H1 (cell line): ENCODE results near the gene CCPG1. TPM values are rescaled to one million over a fixed set of nuclear protein-coding genes. Genes with fewer than 3 reads are reported as not detected.

Experiments used
- CTCF ChIA-PET: fragments of 300-600 bp; sonication (Branson Sonifier 250); formaldehyde crosslinking; loops from one replicate; lab custom pipeline; 2021; ENCODE audit not compliant: partially characterized antibody; lab: Charles Lee
- POLR2A ChIA-PET: fragments of 300-600 bp; sonication (Branson Sonifier 250); formaldehyde crosslinking; loops from one replicate; lab custom pipeline; 2021; ENCODE audit warnings: inconsistent platforms; ENCODE audit not compliant: partially characterized antibody; lab: Charles Lee
- DNase-seq, 2 experiments: peaks; one replicate each; pipeline versions ENCODE4 v3.0.0 to v3.0.0-alpha.2; 2010 to 2022; ENCODE audit warnings: low spot score in 2 of 2, low read depth in 1 of 2, mixed read lengths in 1 of 2
- FAIRE-seq: peaks from 2 replicates; lab custom pipeline; 2011; peaks lifted over from hg19 to GRCh38; lab: Jason Lieb, UNC
- H2AFZ ChIP-seq: 2 replicates; pipeline ENCODE4 v1.8.1; 2012; ENCODE audit warnings: low read length, inconsistent platforms
- H2AK5ac ChIP-seq: 2 replicates; pipeline ENCODE4 v1.6.1; 2013; ENCODE audit warnings: low read depth, low read length
- H2BK120ac ChIP-seq: replicated peaks from 2 replicates; pipeline ENCODE3; 2013; ENCODE audit warnings: low read depth, low read length, inconsistent platforms
- H2BK12ac ChIP-seq: 2 replicates; pipeline ENCODE4 v1.6.1; 2013; ENCODE audit warnings: low read depth, low read length
- H2BK15ac ChIP-seq: 2 replicates; pipeline ENCODE4 v1.6.1; 2013; ENCODE audit warnings: low read length
- H2BK20ac ChIP-seq: 2 replicates; pipeline ENCODE4 v1.6.1; 2013; ENCODE audit warnings: low read length
- H2BK5ac ChIP-seq: 2 replicates; pipeline ENCODE4 v1.6.1; 2013; ENCODE audit warnings: low read depth, low read length
- H3K14ac ChIP-seq: 2 replicates; pipeline ENCODE4 v1.6.1; 2013; ENCODE audit warnings: inconsistent platforms; ENCODE audit not compliant: insufficient read length
- H3K18ac ChIP-seq: 2 replicates; pipeline ENCODE4 v1.6.1; 2013; ENCODE audit warnings: low read length; ENCODE audit errors: extremely low read depth
- H3K23ac ChIP-seq: 2 replicates; pipeline ENCODE4 v1.6.1; 2013; ENCODE audit warnings: inconsistent platforms; ENCODE audit not compliant: insufficient read length
- H3K23me2 ChIP-seq: 2 replicates; pipeline ENCODE4 v1.6.1; 2013; ENCODE audit warnings: low read depth, low read length
- H3K27ac ChIP-seq: 2 replicates; pipeline ENCODE4 v1.6.1; 2011; ENCODE audit warnings: low read depth, low read length, inconsistent platforms
- H3K27me3 ChIP-seq, 4 experiments: replicated peaks in 1 of 4; 1 replicate in 1 of 4; 2 replicates in 3 of 4; pipeline versions ENCODE4 v1.6.1 to v1.8.1; 2011 to 2013; ENCODE audit warnings: low read length in 3 of 4, mild to moderate bottlenecking in 3 of 4, inconsistent platforms in 2 of 4, mixed read lengths in 2 of 4, moderate library complexity in 1 of 4; ENCODE audit not compliant: control insufficient read depth in 3 of 4, insufficient read depth in 3 of 4; ENCODE audit errors: extremely low read depth in 1 of 4
- H3K36me3 ChIP-seq, 4 experiments: 2 replicates each; pipeline versions ENCODE4 v1.6.1 to v1.8.1; 2011 to 2013; ENCODE audit warnings: mild to moderate bottlenecking in 4 of 4, low read length in 3 of 4, moderate library complexity in 2 of 4, control low read depth in 1 of 4, inconsistent platforms in 1 of 4; ENCODE audit not compliant: insufficient read depth in 4 of 4, control insufficient read depth in 2 of 4
- H3K4ac ChIP-seq: replicated peaks from 2 replicates; pipeline ENCODE3; 2013; ENCODE audit warnings: low read length, low read depth, mixed read lengths, inconsistent platforms; ENCODE audit not compliant: insufficient read length
- H3K4me1 ChIP-seq, 4 experiments: replicated peaks in 1 of 4; 1 replicate in 1 of 4; 2 replicates in 3 of 4; pipeline versions ENCODE4 v1.6.1 to v1.8.1; 2011 to 2013; ENCODE audit warnings: low read length in 3 of 4, inconsistent platforms in 2 of 4, mixed read lengths in 1 of 4; ENCODE audit not compliant: insufficient read depth in 4 of 4, control insufficient read depth in 3 of 4
- H3K4me2 ChIP-seq, 2 experiments: 2 replicates each; pipeline versions ENCODE4 v1.6.1 to v1.8.1; 2011 to 2013; ENCODE audit warnings: low read depth in 2 of 2, low read length in 2 of 2, control low read depth in 1 of 2, inconsistent platforms in 1 of 2, mild to moderate bottlenecking in 1 of 2; ENCODE audit not compliant: insufficient read depth in 1 of 2
- H3K4me3 ChIP-seq, 4 experiments: fragments of 200-600, 300-600 bp in 1 of 4; sonication (generic), shearing (Covaris generic), sonication (Bioruptor Twin) in 1 of 4; 2 replicates each; pipeline versions ENCODE4 v1.5.1 to v1.8.1; 2011 to 2016; ENCODE audit warnings: low read length in 4 of 4, low read depth in 3 of 4, control low read depth in 2 of 4, inconsistent platforms in 2 of 4, mild to moderate bottlenecking in 2 of 4, mixed read lengths in 1 of 4, moderate library complexity in 1 of 4; ENCODE audit not compliant: insufficient read depth in 2 of 4; ENCODE audit errors: extremely low read depth in 1 of 4
- H3K56ac ChIP-seq: replicated peaks from 2 replicates; pipeline ENCODE3; 2013; ENCODE audit warnings: low read depth, mild to moderate bottlenecking, mixed read lengths, low read length, inconsistent platforms; ENCODE audit not compliant: insufficient read length
- H3K79me1 ChIP-seq: 2 replicates; pipeline ENCODE4 v1.6.1; 2013; ENCODE audit warnings: low read depth, low read length, control low read depth
- H3K79me2 ChIP-seq, 2 experiments: 2 replicates each; pipeline versions ENCODE4 v1.6.1 to v1.8.1; 2012 to 2013; ENCODE audit warnings: low read length in 2 of 2, mild to moderate bottlenecking in 2 of 2, inconsistent platforms in 1 of 2; ENCODE audit not compliant: insufficient read depth in 2 of 2, control insufficient read depth in 1 of 2
- H3K9ac ChIP-seq, 4 experiments: replicated peaks in 1 of 4; 1 replicate in 1 of 4; 2 replicates in 3 of 4; pipeline versions ENCODE4 v1.6.1 to v1.8.1; 2011 to 2013; ENCODE audit warnings: low read depth in 3 of 4, low read length in 3 of 4, control low read depth in 2 of 4, mild to moderate bottlenecking in 2 of 4, moderate library complexity in 2 of 4, inconsistent platforms in 1 of 4; ENCODE audit errors: extremely low read depth in 1 of 4
- H3K9me3 ChIP-seq, 2 experiments: 2 replicates each; pipeline versions ENCODE4 v1.6.1 to v1.8.1; 2012 to 2013; ENCODE audit warnings: mild to moderate bottlenecking in 2 of 2, moderate library complexity in 2 of 2, control low read depth in 1 of 2, inconsistent platforms in 1 of 2, low read depth in 1 of 2, low read length in 1 of 2, mixed read lengths in 1 of 2; ENCODE audit not compliant: insufficient read depth in 2 of 2
- H4K20me1 ChIP-seq, 2 experiments: replicated peaks in 1 of 2; 2 replicates each; pipeline versions ENCODE3 to v1.8.1; 2011 to 2013; ENCODE audit warnings: inconsistent platforms in 2 of 2, low read length in 2 of 2, mild to moderate bottlenecking in 1 of 2; ENCODE audit not compliant: insufficient read depth in 2 of 2, control insufficient read depth in 1 of 2
- H4K5ac ChIP-seq: 2 replicates; pipeline ENCODE4 v1.6.1; 2013; ENCODE audit warnings: low read length, low read depth, mixed read lengths, inconsistent platforms; ENCODE audit not compliant: insufficient read length
- H4K8ac ChIP-seq: 2 replicates; pipeline ENCODE4 v1.8.0; 2013; ENCODE audit warnings: mild to moderate bottlenecking, moderate library complexity, low read length, inconsistent platforms; ENCODE audit not compliant: insufficient read depth; ENCODE audit errors: extremely low read depth
- H4K91ac ChIP-seq: replicated peaks from 2 replicates; pipeline ENCODE3; 2013; ENCODE audit warnings: low read length, mixed read lengths, inconsistent platforms; ENCODE audit not compliant: insufficient read length
- BRCA1 ChIP-seq: IDR thresholded peaks from 2 replicates; pipeline ENCODE4 v1.6.1; 2012; ENCODE audit warnings: low read depth, low read length, improper control_type of control experiment
- CEBPB ChIP-seq: IDR thresholded peaks from 2 replicates; pipeline ENCODE4 v1.6.1; 2012; ENCODE audit warnings: low read depth, low read length
- EGR1 ChIP-seq: IDR thresholded peaks from 2 replicates; pipeline ENCODE4 v1.6.1; 2011; ENCODE audit warnings: low read depth, low read length, borderline replicate concordance
- FOSL1 ChIP-seq: IDR thresholded peaks from 2 replicates; pipeline ENCODE4 v1.6.1; 2011; ENCODE audit warnings: mild to moderate bottlenecking, low read depth, low read length, moderate library complexity; ENCODE audit not compliant: insufficient read depth
- HDAC2 ChIP-seq, 2 experiments: fragments of 300-600 bp in 1 of 2; sonication (generic) in 1 of 2; IDR thresholded peaks; 2 replicates each; pipeline ENCODE4 v1.6.1; 2011 to 2012; ENCODE audit warnings: low read depth in 2 of 2, low read length in 2 of 2, mild to moderate bottlenecking in 2 of 2, moderate library complexity in 2 of 2, borderline replicate concordance in 1 of 2, inconsistent platforms in 1 of 2
- JUND ChIP-seq: IDR thresholded peaks from 2 replicates; pipeline ENCODE4 v1.6.1; 2011; ENCODE audit warnings: mild to moderate bottlenecking, improper control_type of control experiment, low read length
- KDM4A ChIP-seq: IDR thresholded peaks from one replicate; pipeline ENCODE4 v1.7.1; 2012; ENCODE audit warnings: low read depth, mild to moderate bottlenecking, moderate library complexity, low read length, inconsistent platforms; ENCODE audit not compliant: severe bottlenecking
- SAP30 ChIP-seq: fragments of 300-600 bp; sonication (generic); IDR thresholded peaks from 2 replicates; pipeline ENCODE4 v1.7.1; 2012; ENCODE audit warnings: low read length, moderate library complexity, mild to moderate bottlenecking, inconsistent platforms; ENCODE audit not compliant: insufficient read depth, insufficient replicate concordance
- SP2 ChIP-seq: IDR thresholded peaks from 2 replicates; pipeline ENCODE4 v1.6.1; 2012; ENCODE audit warnings: mild to moderate bottlenecking, low read length, inconsistent platforms
- TAF1 ChIP-seq: IDR thresholded peaks from 2 replicates; pipeline ENCODE4 v1.6.1; 2011; ENCODE audit warnings: mild to moderate bottlenecking, low read depth, low read length
- ZNF274 ChIP-seq: IDR thresholded peaks from 2 replicates; pipeline ENCODE4 v1.7.0; 2012; ENCODE audit warnings: low read length, borderline replicate concordance; ENCODE audit errors: extremely low read depth
- WGBS, 2 experiments: shearing (Covaris generic) in 1 of 2; methylation state at CpG; one replicate each; pipeline versions ENCODE4 v1.1.6 to v1.1.7; 2013 to 2015; ENCODE audit warnings: low lambda C conversion rate in 2 of 2, mixed read lengths in 2 of 2, inconsistent platforms in 1 of 2, low coverage in 1 of 2, missing lambda C conversion rate in 1 of 2; ENCODE audit not compliant: insufficient replicate concordance in 2 of 2, insufficient coverage in 1 of 2, insufficient read length in 1 of 2; ENCODE audit errors: extremely low coverage in 1 of 2, missing lambda C conversion rate in 1 of 2; 5-methylcytosine and 5-hydroxymethylcytosine counted together
- polyA plus RNA-seq, 7 experiments: library from polyadenylated mRNA; depleted of rRNA in 3 of 7; stranded (reverse) in 5 of 7; unstranded in 2 of 7; fragments of >200 nt in 5 of 7; fragments of 200-250 nt in 2 of 7; gene quantifications; 1 replicate in 5 of 7; 2 replicates in 1 of 7; 4 replicates in 1 of 7; pipeline versions ENCODE4 v1.2.1 to v1.2.3, GENCODE V29; 2011 to 2013; ENCODE audit warnings: missing spikeins in 2 of 7, mixed read lengths in 2 of 7
- total RNA-seq: library from RNA; stranded (reverse); fragmentation: NEBNext Ultra II Directional; extraction: Animal tissue kit (Norgen Biotek cat#: 25700); gene quantifications from 2 replicates; pipeline ENCODE4 v1.2.1, GENCODE V29; 2021
- TF ChIP-seq, protein P1 (sequence below): IDR thresholded peaks from 2 replicates; pipeline ENCODE4 v1.6.1; 2012; ENCODE audit warnings: inconsistent platforms

Gene CCPG1
- total and polyA plus RNA-seq, 2 of the 8 experiments (the other 6 are each of a cell fraction or from before 2014, with no cell fraction given), result 2.3 to 13.2 TPM

DNA sequence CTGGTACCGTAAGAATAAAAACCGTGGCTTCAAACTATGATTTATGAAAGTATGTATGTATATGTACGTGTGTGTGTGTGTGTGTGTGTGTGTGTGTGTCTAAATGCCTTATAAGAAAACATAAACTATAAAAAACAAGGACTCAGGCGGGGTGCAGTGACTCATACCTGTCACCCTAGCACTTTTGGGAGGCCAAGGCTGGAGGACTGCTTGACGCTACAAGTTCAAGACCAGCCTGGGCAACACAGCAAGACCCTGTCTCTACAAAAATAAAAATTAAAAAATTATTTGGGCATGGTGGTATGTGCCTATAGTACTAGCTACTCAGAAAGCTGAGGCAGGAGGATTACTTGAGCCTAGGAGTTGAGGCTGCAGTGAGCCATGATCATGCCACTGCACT is 29.1 kb downstream of the CCPG1 start:
- TF ChIP-seq JUND (no peak), TAF1 (no peak), ZNF274 (no peak), CEBPB (no peak), HDAC2 (IDR thresholded peaks at IDR 0.05; ENCODE audit: borderline replicate concordance in 1 of 2, low read depth in 2 of 2, low read length in 2 of 2) (no peak), KDM4A (no peak), SAP30 (no peak), BRCA1 (no peak), EGR1 (no peak), SP2 (no peak), FOSL1 (no peak)
- TF ChIP-seq, protein P1, sequence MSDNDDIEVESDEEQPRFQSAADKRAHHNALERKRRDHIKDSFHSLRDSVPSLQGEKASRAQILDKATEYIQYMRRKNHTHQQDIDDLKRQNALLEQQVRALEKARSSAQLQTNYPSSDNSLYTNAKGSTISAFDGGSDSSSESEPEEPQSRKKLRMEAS, result no peak
- CTCF ChIA-PET, result interaction anchor here (0.9 kb wide), 1 partner anchor 56 kb away, joined by 5 read pairs; no protein-coding TSS in a partner anchor
- H3K27me3 ChIP-seq, result no peaks in the 10 kb centered on the region
- no peak overlapping the region for H3K9ac ChIP-seq
- no peaks in the 10 kb centered on the region for H3K4me1 ChIP-seq
- H3K4ac ChIP-seq, result no peak overlapping the region
- no peak overlapping the region for H3K27ac ChIP-seq
- no peak overlapping the region for H3K14ac ChIP-seq
- no peak overlapping the region for H4K91ac ChIP-seq
- no peak for FAIRE-seq
- no peaks in the 10 kb centered on the region for H4K20me1 ChIP-seq
- no peaks in the 10 kb centered on the region for H3K79me2 ChIP-seq
- WGBS, 2 experiments, result 78% methylated on average over 5 of the region's 5 CpGs; no CpG with 5 or more reads in 1 of the 2 experiments
- DNase-seq, result no peak
- H3K9me3 ChIP-seq, result no peaks in the 10 kb centered on the region; a peak in 1 of 4 replicates
- no peak overlapping the region for H2BK15ac ChIP-seq
- no peak overlapping the region for H3K4me3 ChIP-seq
- no peak overlapping the region for H2BK20ac ChIP-seq
- no peak overlapping the region for H2AFZ ChIP-seq
- no peak overlapping the region for H2BK120ac ChIP-seq
- H3K18ac ChIP-seq, result no peak overlapping the region
- peaks cover 0 to 2% (median 0%) of the 10 kb centered on the region in 4 experiments; a peak in 1 of 8 replicates for H3K36me3 ChIP-seq
- no peak overlapping the region for H3K23ac ChIP-seq
- POLR2A ChIA-PET, result no interaction called here
- H2BK12ac ChIP-seq, result no peak overlapping the region
- no peak overlapping the region for H4K5ac ChIP-seq
- H3K79me1 ChIP-seq, result no peaks in the 10 kb centered on the region
- H4K8ac ChIP-seq, result no peak overlapping the region
- H3K56ac ChIP-seq, result no peak overlapping the region
- no peak overlapping the region for H3K4me2 ChIP-seq
- no peak overlapping the region for H2AK5ac ChIP-seq
- no peaks in the 10 kb centered on the region; the same call in 1 of the 2 replicates for H3K23me2 ChIP-seq
- H2BK5ac ChIP-seq, result no peak overlapping the region
